Subcutaneous abdominal adipose tissue (tissue), 5 donors: ENCODE data around the gene SORCS2.

Experiments used
- H3K27ac ChIP-seq: one replicate; pipeline ENCODE4 v1.7.0; 2013; ENCODE audit warnings: low read depth, mild to moderate bottlenecking, inconsistent platforms, low read length, moderate library complexity
- H3K27me3 ChIP-seq, 5 donors: one replicate each; pipeline ENCODE4 v1.7.0; 2013; ENCODE audit warnings: low read length in 5 of 5, inconsistent platforms in 1 of 5; ENCODE audit not compliant: control insufficient read depth in 5 of 5, insufficient read depth in 4 of 5
- H3K36me3 ChIP-seq, 5 donors: one replicate each; pipeline ENCODE4 v1.7.0; 2013; ENCODE audit warnings: low read length in 5 of 5; ENCODE audit not compliant: control insufficient read depth in 5 of 5, insufficient read depth in 5 of 5
- H3K4me1 ChIP-seq, 5 donors: one replicate each; pipeline ENCODE4 v1.7.0; 2013; ENCODE audit warnings: low read length in 5 of 5, mild to moderate bottlenecking in 3 of 5, moderate library complexity in 1 of 5; ENCODE audit not compliant: control insufficient read depth in 5 of 5, insufficient read depth in 5 of 5
- H3K4me3 ChIP-seq, 5 donors: one replicate each; pipeline ENCODE4 v1.7.0; 2013; ENCODE audit warnings: low read length in 5 of 5, low read depth in 1 of 5
- H3K9ac ChIP-seq, 5 donors: one replicate each; pipeline ENCODE4 v1.7.0; 2013; ENCODE audit warnings: low read length in 5 of 5, mild to moderate bottlenecking in 4 of 5, moderate library complexity in 3 of 5
- H3K9me3 ChIP-seq, 5 donors: one replicate each; pipeline ENCODE4 v1.7.0; 2013; ENCODE audit warnings: low read length in 5 of 5; ENCODE audit not compliant: control insufficient read depth in 5 of 5
- donor health status: healthy.
- donor health status: healthy.
- donor health status: healthy.
- donor health status: healthy.
- donor health status: healthy.

The SORCS2 gene

GRCh38 chr4:7744142-7744804 is 551.9 kb downstream of the SORCS2 start:
- H3K9me3 ChIP-seq, result no peaks in the 10 kb centered on the region
- H3K4me1 ChIP-seq, result peaks cover 0 to 33% (median 2%) of the 10 kb centered on the region in 5 donors
- no peaks in the 10 kb centered on the region for H3K27me3 ChIP-seq
- H3K36me3 ChIP-seq, result no peaks in the 10 kb centered on the region
- H3K9ac ChIP-seq, result no peak overlapping the region
- H3K4me3 ChIP-seq, result no peak overlapping the region
- no peak overlapping the region for H3K27ac ChIP-seq

- Histone ChIP-seq H3K27ac (no peak overlapping the region), H3K9ac (no peak overlapping the region), H3K27me3 (no peaks in the 10 kb centered on the region), H3K4me3 (no peak overlapping the region), H3K36me3 (no peaks in the 10 kb centered on the region), H3K4me1 (peaks cover under 1 to 37% (median 4%) of the 10 kb centered on the region in 5 donors), H3K9me3 (no peaks in the 10 kb centered on the region)
Observed at GRCh38 chr4:7745301-7745885, 553.1 kb downstream of the SORCS2 start.

GRCh38 chr4:7746351-7747061 is 554.2 kb downstream of the SORCS2 start:
- H3K27me3 ChIP-seq, result no peaks in the 10 kb centered on the region
- no peak overlapping the region for H3K9ac ChIP-seq
- H3K9me3 ChIP-seq, result no peaks in the 10 kb centered on the region
- H3K36me3 ChIP-seq, result no peaks in the 10 kb centered on the region
- no peak overlapping the region for H3K27ac ChIP-seq
- H3K4me3 ChIP-seq, result no peak overlapping the region
- H3K4me1 ChIP-seq, result peaks cover 2 to 44% (median 12%) of the 10 kb centered on the region in 5 donors

- H3K27ac ChIP-seq, result no peak overlapping the region
- H3K36me3 ChIP-seq, result no peaks in the 10 kb centered on the region
- H3K9me3 ChIP-seq, result no peaks in the 10 kb centered on the region
- no peak overlapping the region for H3K9ac ChIP-seq
- H3K27me3 ChIP-seq, result no peaks in the 10 kb centered on the region
- no peak overlapping the region for H3K4me3 ChIP-seq
- peaks cover 2 to 44% (median 12%) of the 10 kb centered on the region in 5 donors for H3K4me1 ChIP-seq
Observed at GRCh38 chr4:7747062-7747385, 554.7 kb downstream of the SORCS2 start.

GRCh38 chr4:7747566-7747965 is 555.2 kb downstream of the SORCS2 start:
- H3K27me3 ChIP-seq, result no peaks in the 10 kb centered on the region
- no peak overlapping the region for H3K9ac ChIP-seq
- no peak overlapping the region for H3K4me3 ChIP-seq
- no peaks in the 10 kb centered on the region for H3K9me3 ChIP-seq
- H3K27ac ChIP-seq, result no peak overlapping the region
- no peaks in the 10 kb centered on the region for H3K36me3 ChIP-seq
- peaks cover 2 to 44% (median 12%) of the 10 kb centered on the region in 5 donors for H3K4me1 ChIP-seq

GRCh38 chr4:7750523-7750922 is 558.2 kb downstream of the SORCS2 start:
- H3K9ac ChIP-seq, result no peak overlapping the region
- H3K27me3 ChIP-seq, result no peaks in the 10 kb centered on the region

GRCh38 chr4:7750972-7751371 is 558.6 kb downstream of the SORCS2 start:
- Histone ChIP-seq H3K27me3 (no peaks in the 10 kb centered on the region), H3K36me3 (no peaks in the 10 kb centered on the region), H3K4me1 (peaks cover 0 to 26% (median 11%) of the 10 kb centered on the region in 5 donors), H3K9ac (no peak overlapping the region), H3K27ac (no peak overlapping the region), H3K4me3 (no peak overlapping the region), H3K9me3 (no peaks in the 10 kb centered on the region)

More at GRCh38 chr4:7750523-7750922, 558.2 kb downstream of the SORCS2 start:
- H3K36me3 ChIP-seq, result no peaks in the 10 kb centered on the region
- H3K4me3 ChIP-seq, result no peak overlapping the region
- no peak overlapping the region for H3K27ac ChIP-seq
- H3K9me3 ChIP-seq, result no peaks in the 10 kb centered on the region
- H3K4me1 ChIP-seq, result peaks cover 0 to 26% (median 11%) of the 10 kb centered on the region in 5 donors

GRCh38 chr4:7752649-7753048 is 560.3 kb downstream of the SORCS2 start:
- Histone ChIP-seq H3K27me3 (no peaks in the 10 kb centered on the region), H3K9ac (no peak overlapping the region), H3K9me3 (no peaks in the 10 kb centered on the region), H3K36me3 (no peaks in the 10 kb centered on the region), H3K27ac (no peak overlapping the region), H3K4me3 (no peak overlapping the region), H3K4me1 (peaks cover 2 to 29% (median 20%) of the 10 kb centered on the region in 5 donors)

- Histone ChIP-seq H3K36me3 (no peaks in the 10 kb centered on the region), H3K9me3 (no peaks in the 10 kb centered on the region), H3K9ac (no peak overlapping the region), H3K4me1 (peaks cover 2 to 35% (median 23%) of the 10 kb centered on the region in 5 donors), H3K27me3 (no peaks in the 10 kb centered on the region), H3K4me3 (no peak overlapping the region), H3K27ac (no peak overlapping the region)
Observed at GRCh38 chr4:7753271-7753670, 560.9 kb downstream of the SORCS2 start.

GRCh38 chr4:7753931-7754465 is 561.7 kb downstream of the SORCS2 start:
- no peaks in the 10 kb centered on the region for H3K36me3 ChIP-seq
- H3K9me3 ChIP-seq, result no peaks in the 10 kb centered on the region
- H3K27me3 ChIP-seq, result no peaks in the 10 kb centered on the region
- no peak overlapping the region for H3K4me3 ChIP-seq
- no peak overlapping the region for H3K9ac ChIP-seq
- H3K27ac ChIP-seq, result no peak overlapping the region
- peaks cover 2 to 39% (median 23%) of the 10 kb centered on the region in 5 donors for H3K4me1 ChIP-seq
